HG03558 (cell line): ENCODE results near the gene SLC11A2.
"Not testable (repeated sequence)": the region's sequence is repeated elsewhere in the genome, so short reads cannot be mapped to it uniquely, and the experiment has no call there.

ENCODE experiments used
- ATAC-seq: cut with Tn5 transposase; IDR thresholded peaks from one replicate; pipeline ENCODE4 v1.9.1; 2021; ENCODE audit warnings: moderate number of reproducible peaks; ENCODE audit not compliant: unreplicated experiment; ENCODE audit errors: extremely low read depth

The SLC11A2 gene

GRCh38 chr12:50999093-50999492 is 27.1 kb downstream of the SLC11A2 start:
- ATAC-seq: no peak

- no peak for ATAC-seq
Measured at GRCh38 chr12:50992819-50993218, 33.4 kb downstream of the SLC11A2 start.

- no peak for ATAC-seq
Measured at GRCh38 chr12:50991291-50991690, 34.9 kb downstream of the SLC11A2 start.

- ATAC-seq: no peak
Measured at GRCh38 chr12:50990791-50991190, 35.4 kb downstream of the SLC11A2 start.

- ATAC-seq: no peak
Measured at GRCh38 chr12:50990147-50990727, 35.9 kb downstream of the SLC11A2 start.

GRCh38 chr12:50988871-50989270 is 37.3 kb downstream of the SLC11A2 start:
- ATAC-seq: no peak

- no peak for ATAC-seq
Measured at GRCh38 chr12:50988051-50988450, 38.1 kb downstream of the SLC11A2 start.

GRCh38 chr12:50986966-50987737 is 39.0 kb downstream of the SLC11A2 start:
- no peak for ATAC-seq

- no peak for ATAC-seq
Measured at GRCh38 chr12:50985322-50985721, 40.9 kb downstream of the SLC11A2 start.

GRCh38 chr12:50984586-50985298 is 41.4 kb downstream of the SLC11A2 start:
- ATAC-seq: no peak

GRCh38 chr12:50981319-50982239 is 44.6 kb downstream of the SLC11A2 start:
- no peak for ATAC-seq

- ATAC-seq: no peak
Measured at GRCh38 chr12:50980545-50980944, 45.6 kb downstream of the SLC11A2 start.

- ATAC-seq: no peak
Measured at GRCh38 chr12:50979369-50980052, 46.7 kb downstream of the SLC11A2 start.

GRCh38 chr12:50971946-50972345 is 54.2 kb downstream of the SLC11A2 start:
- ATAC-seq: no peak

GRCh38 chr12:50964432-50964831 is 61.8 kb downstream of the SLC11A2 start:
- ATAC-seq: no peak

GRCh38 chr12:50961708-50962107 is 64.5 kb downstream of the SLC11A2 start:
- ATAC-seq: no peak

GRCh38 chr12:50960130-50960529 is 66.1 kb downstream of the SLC11A2 start:
- ATAC-seq: no peak

- no peak for ATAC-seq
Measured at GRCh38 chr12:50955697-50956096, 70.5 kb downstream of the SLC11A2 start.

- no peak for ATAC-seq
Measured at GRCh38 chr12:50955288-50955687, 70.9 kb downstream of the SLC11A2 start.

GRCh38 chr12:50954789-50955188 is 71.4 kb downstream of the SLC11A2 start:
- ATAC-seq: not testable (repeated sequence)
